Activated CD4-positive, alpha-beta T cell treated with anti-CD3 and anti-CD28 coated beads, Interleukin-2, amount 10 ng/mL, durations not matched to agents 7 days and 5 days (primary cell): ENCODE data around the gene CHRND. TPM values are rescaled to one million over a fixed set of nuclear protein-coding genes. Genes with fewer than 3 reads are reported as not detected.
"Not testable (repeated sequence)": the region's sequence is repeated elsewhere in the genome, so short reads cannot be mapped to it uniquely, and the experiment has no call there.

Experiments used
- CTCF ChIA-PET: fragments of 350-600 bp; sonication (Branson Sonifier 250); formaldehyde crosslinking; loops from one replicate; lab custom pipeline; 2021; ENCODE audit warnings: antibody characterized with exemption; lab: Charles Lee
- POLR2A ChIA-PET: fragments of 350-600 bp; sonication (Branson Sonifier 250); formaldehyde crosslinking; loops from one replicate; lab custom pipeline; 2021; ENCODE audit warnings: antibody characterized with exemption; lab: Charles Lee
- DNase-seq: peaks from one replicate; pipeline ENCODE4 v3.0.0-alpha.2; 2020
- H3K27ac Mint-ChIP-seq: one replicate; pipeline ENCODE4 v1.8.0; 2021; ENCODE audit warnings: mild to moderate bottlenecking, moderate library complexity, mixed read lengths
- H3K27me3 Mint-ChIP-seq: one replicate; pipeline ENCODE4 v1.8.0; 2021; ENCODE audit warnings: mixed read lengths
- H3K36me3 Mint-ChIP-seq: one replicate; pipeline ENCODE4 v1.8.0; 2021; ENCODE audit warnings: low read depth, mixed read lengths
- H3K4me1 Mint-ChIP-seq: one replicate; pipeline ENCODE4 v1.8.0; 2021; ENCODE audit warnings: mixed read lengths
- H3K4me3 Mint-ChIP-seq: one replicate; pipeline ENCODE4 v1.8.0; 2021; ENCODE audit warnings: mild to moderate bottlenecking, moderate library complexity, mixed read lengths
- H3K9me3 Mint-ChIP-seq: one replicate; pipeline ENCODE4 v1.8.0; 2021; ENCODE audit warnings: mixed read lengths
- total RNA-seq, 2 experiments: library from RNA; stranded (reverse); gene quantifications; one replicate each; pipeline ENCODE4 v1.2.3, GENCODE V29; 2021

The CHRND gene
- total RNA-seq, 2 experiments from 2014 or later = not detected

DNA sequence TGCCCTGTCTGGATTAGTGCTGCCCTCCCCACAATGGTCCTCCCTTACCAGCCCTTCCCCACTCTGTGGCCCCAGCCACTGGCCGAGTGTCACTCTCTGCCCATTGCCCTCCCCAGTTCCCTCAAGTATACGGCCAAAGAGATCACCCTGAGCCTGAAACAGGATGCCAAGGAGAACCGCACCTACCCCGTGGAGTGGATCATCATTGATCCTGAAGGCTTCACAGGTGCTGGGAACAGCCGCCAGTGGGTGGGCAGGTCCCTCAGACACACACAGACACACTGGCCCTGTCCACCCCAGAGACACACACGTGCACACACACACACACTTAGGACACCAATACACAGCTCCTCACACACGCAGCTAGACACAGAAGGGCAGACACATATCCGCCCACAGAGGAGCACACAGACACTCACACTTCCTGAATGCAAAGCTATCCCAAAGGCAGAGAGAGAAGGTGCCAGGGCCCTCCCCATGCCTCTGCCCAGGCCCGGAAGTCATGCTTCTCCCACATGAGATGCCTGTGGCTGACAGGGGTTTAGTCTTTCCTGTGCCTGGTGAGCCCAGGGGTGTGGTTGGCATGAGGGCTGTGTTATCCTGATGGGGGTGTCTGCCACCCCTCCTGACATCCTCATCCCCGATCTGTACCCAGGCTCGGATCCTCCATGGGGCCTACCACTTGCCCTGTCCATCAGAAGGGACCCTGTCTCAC, 2.9 kb downstream of the CHRND start:
- Mint-ChIP-seq H3K27me3 (peaks cover 6% of the 10 kb centered on the region), H3K27ac (peak overlapping the region; percentile 22), H3K9me3 (no peaks in the 10 kb centered on the region), H3K4me3 (no peak overlapping the region), H3K36me3 (no peaks in the 10 kb centered on the region), H3K4me1 (peaks cover 15% of the 10 kb centered on the region)
- POLR2A ChIA-PET = no interaction called here
- peak; percentile 15 for DNase-seq
- CTCF ChIA-PET = no interaction called here

DNA sequence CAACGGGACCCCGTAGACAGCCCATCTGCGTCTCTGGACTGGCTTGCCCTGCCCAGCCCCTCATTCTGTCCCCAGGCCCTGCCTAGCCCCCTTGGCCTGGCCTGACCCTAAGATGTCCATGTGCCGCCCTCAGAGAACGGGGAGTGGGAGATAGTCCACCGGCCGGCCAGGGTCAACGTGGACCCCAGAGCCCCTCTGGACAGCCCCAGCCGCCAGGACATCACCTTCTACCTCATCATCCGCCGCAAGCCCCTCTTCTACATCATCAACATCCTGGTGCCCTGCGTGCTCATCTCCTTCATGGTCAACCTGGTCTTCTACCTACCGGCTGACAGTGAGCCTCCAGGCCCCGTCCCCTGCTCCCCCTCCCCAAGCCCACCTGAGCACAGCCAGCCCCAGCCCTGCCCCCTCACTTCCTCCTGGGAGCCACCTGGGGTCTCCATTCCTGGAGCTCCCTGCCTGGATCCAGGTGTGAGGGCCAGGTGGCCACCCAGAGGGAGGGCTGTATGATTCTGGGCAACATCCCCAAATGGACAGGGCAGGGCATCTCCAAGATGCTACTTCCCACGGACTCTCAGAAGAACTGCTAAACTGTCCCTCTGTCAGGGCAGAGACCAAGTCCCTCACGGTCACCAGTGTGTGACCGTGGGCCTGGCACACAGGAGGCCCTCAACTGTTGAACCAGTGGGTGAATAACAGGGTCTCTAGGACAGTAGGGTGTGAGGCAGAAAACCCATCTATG, 4.0 kb downstream of the CHRND start:
- Mint-ChIP-seq H3K4me1 (peaks cover 12% of the 10 kb centered on the region), H3K4me3 (no peak overlapping the region), H3K27ac (no peak overlapping the region), H3K27me3 (no peaks in the 10 kb centered on the region), H3K36me3 (no peaks in the 10 kb centered on the region), H3K9me3 (no peaks in the 10 kb centered on the region)
- ChIA-PET CTCF (interaction anchor here (1.9 kb wide), 1 partner anchor 16 kb away, joined by 9 read pairs; no protein-coding TSS in a partner anchor), POLR2A (no interaction called here)
- no peak for DNase-seq

DNA sequence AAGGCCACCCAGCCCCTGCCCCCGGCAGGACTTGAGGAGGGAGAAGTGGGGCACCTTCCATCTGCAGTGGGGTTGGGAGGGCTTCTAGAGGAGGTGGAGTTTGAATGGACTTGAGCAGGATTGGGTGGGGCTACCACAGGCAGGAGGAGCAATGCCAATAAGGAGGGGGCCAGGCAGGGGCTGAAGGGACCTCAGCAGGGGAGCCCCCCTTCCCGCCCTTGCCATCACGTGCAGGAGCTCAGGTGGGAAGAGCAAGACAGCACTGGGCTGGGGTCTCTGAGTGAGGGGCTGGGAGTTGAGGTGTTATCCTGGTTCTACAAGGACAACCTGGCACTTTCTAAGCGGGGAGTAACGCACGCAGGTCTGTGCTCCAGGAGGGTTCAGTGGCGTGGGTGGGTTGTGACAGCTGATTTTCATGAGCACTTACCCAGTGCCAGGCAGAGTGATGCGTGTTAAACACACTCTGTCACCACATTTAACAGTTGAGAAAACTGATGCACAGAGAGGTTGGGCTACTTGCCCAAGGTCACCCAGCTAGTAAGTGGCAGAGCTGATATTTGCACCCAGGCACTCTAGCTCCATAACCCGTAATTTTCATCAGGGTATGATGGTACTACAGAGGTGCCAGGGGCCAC, 4.8 kb downstream of the CHRND start:
- CTCF ChIA-PET = interaction anchor here (1.9 kb wide), 1 partner anchor 16 kb away, joined by 9 read pairs; no protein-coding TSS in a partner anchor
- peaks cover 12% of the 10 kb centered on the region for H3K4me1 Mint-ChIP-seq
- POLR2A ChIA-PET = no interaction called here

DNA sequence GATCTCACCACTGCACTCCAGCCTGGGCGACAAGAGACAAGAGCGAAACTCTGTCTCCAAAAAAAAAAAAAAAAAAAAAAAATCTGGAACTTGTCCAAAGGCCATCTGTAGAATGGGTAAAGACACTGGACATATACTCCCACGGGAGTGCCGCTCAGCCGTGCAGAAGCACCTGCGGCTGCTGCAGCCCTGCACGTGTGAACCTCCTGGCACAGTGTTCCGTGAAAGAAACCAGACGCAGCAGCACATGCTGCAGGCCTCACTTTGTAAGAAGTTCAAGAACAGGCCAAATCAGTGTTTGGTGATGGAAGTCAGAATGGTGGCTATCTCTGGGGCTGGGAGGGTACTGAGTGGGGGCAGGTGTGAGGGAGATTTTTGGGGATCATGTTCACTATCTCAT, 6.5 kb downstream of the CHRND start:
- ChIA-PET POLR2A (no interaction called here), CTCF (interaction anchor here (1.9 kb wide), 1 partner anchor 14 kb away, joined by 9 read pairs; no protein-coding TSS in a partner anchor)
- Mint-ChIP-seq H3K9me3 (peaks cover 8% of the 10 kb centered on the region), H3K27me3 (no peaks in the 10 kb centered on the region), H3K27ac (no peak overlapping the region), H3K36me3 (no peaks in the 10 kb centered on the region), H3K4me3 (no peak overlapping the region), H3K4me1 (peaks cover 12% of the 10 kb centered on the region)
- DNase-seq = no peak

More for the DNA sequence above, 4.8 kb downstream of the CHRND start:
- Mint-ChIP-seq H3K9me3 (no peaks in the 10 kb centered on the region), H3K27ac (no peak overlapping the region), H3K27me3 (no peaks in the 10 kb centered on the region), H3K4me3 (no peak overlapping the region), H3K36me3 (no peaks in the 10 kb centered on the region)
- DNase-seq = no peak

DNA sequence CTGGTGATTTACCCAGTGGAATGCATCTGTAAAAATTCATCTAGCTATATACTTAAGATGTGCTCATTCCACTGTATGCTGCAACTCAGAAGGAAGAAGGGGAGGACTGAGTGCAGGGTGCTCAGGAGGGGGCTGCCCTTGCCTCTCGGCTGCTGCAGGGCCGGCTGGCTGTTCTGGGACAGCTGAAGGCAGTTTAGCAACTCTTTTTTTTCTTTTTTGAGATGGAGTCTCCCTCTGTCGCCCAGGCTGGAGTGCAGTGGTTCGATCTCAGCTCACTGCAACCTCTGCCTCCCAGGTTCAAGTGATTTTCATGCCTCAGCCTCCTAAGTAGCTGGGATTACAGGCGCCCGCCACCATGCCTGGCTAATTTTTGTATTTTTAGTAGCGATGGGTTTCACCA, 6.9 kb downstream of the CHRND start:
- H3K27me3 Mint-ChIP-seq, H3K4me3 Mint-ChIP-seq, H3K27ac Mint-ChIP-seq, CTCF ChIA-PET, H3K9me3 Mint-ChIP-seq, H3K36me3 Mint-ChIP-seq, POLR2A ChIA-PET, DNase-seq: not testable (repeated sequence)
- H3K4me1 Mint-ChIP-seq = peaks cover 12% of the 10 kb centered on the region

DNA sequence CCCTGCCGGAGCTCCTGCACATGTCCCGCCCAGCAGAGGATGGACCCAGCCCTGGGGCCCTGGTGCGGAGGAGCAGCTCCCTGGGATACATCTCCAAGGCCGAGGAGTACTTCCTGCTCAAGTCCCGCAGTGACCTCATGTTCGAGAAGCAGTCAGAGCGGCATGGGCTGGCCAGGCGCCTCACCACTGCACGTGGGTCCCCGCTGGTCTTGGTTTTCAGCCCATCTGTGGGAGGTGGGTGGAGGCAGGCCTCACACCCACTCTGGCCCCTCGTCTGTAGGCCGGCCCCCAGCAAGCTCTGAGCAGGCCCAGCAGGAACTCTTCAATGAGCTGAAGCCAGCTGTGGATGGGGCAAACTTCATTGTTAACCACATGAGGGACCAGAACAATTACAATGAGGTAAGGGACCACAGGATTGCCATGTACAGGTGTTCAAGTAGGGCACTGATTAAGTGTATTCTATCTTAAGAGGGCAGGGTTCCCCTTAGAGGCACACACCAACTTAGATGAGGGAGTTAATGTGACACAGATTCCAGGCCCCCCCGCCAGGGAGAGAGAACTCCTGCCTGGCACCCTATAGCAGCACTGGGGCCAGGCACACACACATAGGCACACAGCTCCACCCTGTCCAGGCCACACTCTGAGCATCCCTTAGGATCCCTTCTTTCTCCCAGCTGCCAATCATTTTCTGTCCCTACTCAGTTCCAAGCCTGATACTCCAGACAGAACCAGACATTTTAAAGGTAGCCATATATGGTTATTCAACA, 8.2 kb downstream of the CHRND start:
- CTCF ChIA-PET = interaction anchor here (1.5 kb wide), 1 partner anchor 11 kb away, joined by 3 read pairs; no protein-coding TSS in a partner anchor
- Mint-ChIP-seq H3K4me3 (no peak overlapping the region), H3K4me1 (peaks cover 6% of the 10 kb centered on the region), H3K27me3 (peaks cover 5% of the 10 kb centered on the region), H3K36me3 (no peaks in the 10 kb centered on the region), H3K27ac (no peak overlapping the region), H3K9me3 (peaks cover 8% of the 10 kb centered on the region)
- POLR2A ChIA-PET = no interaction called here
- no peak for DNase-seq

DNA sequence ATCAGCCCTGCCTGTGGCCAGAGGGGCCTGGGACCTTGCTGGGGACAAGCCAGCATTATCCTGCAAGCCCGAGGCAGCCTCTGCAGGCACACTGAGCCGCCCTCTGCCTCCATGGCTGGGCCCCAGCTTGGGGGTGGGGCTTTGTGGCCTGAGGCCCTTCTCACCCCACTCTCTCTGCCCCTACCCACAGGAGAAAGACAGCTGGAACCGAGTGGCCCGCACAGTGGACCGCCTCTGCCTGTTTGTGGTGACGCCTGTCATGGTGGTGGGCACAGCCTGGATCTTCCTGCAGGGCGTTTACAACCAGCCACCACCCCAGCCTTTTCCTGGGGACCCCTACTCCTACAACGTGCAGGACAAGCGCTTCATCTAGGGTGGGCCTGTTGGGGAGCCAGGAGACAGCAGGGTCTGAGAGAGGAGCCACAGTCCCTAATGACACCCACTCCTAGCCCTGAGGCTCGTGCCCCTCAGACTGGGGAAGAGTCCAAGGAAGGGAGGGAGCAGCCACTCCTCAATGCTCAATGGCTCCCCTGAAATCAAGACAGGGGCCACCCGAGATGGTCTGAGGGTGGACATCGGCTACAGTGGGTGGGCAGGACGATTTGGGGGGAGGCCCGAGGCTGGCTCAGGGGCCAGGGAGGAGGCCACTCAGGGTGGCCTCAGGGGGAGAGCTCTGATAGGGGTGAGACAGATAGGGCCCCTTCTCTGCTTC, 9.1 kb downstream of the CHRND start:
- peaks cover 8% of the 10 kb centered on the region for H3K9me3 Mint-ChIP-seq
- peaks cover 4% of the 10 kb centered on the region for H3K4me1 Mint-ChIP-seq
- H3K27me3 Mint-ChIP-seq = peaks cover 5% of the 10 kb centered on the region
- CTCF ChIA-PET = interaction anchor here (1.5 kb wide), 1 partner anchor 10 kb away, joined by 3 read pairs; no protein-coding TSS in a partner anchor
- no peak for DNase-seq
- POLR2A ChIA-PET = no interaction called here
- no peak overlapping the region for H3K27ac Mint-ChIP-seq
- H3K4me3 Mint-ChIP-seq = no peak overlapping the region
- H3K36me3 Mint-ChIP-seq = no peaks in the 10 kb centered on the region

DNA sequence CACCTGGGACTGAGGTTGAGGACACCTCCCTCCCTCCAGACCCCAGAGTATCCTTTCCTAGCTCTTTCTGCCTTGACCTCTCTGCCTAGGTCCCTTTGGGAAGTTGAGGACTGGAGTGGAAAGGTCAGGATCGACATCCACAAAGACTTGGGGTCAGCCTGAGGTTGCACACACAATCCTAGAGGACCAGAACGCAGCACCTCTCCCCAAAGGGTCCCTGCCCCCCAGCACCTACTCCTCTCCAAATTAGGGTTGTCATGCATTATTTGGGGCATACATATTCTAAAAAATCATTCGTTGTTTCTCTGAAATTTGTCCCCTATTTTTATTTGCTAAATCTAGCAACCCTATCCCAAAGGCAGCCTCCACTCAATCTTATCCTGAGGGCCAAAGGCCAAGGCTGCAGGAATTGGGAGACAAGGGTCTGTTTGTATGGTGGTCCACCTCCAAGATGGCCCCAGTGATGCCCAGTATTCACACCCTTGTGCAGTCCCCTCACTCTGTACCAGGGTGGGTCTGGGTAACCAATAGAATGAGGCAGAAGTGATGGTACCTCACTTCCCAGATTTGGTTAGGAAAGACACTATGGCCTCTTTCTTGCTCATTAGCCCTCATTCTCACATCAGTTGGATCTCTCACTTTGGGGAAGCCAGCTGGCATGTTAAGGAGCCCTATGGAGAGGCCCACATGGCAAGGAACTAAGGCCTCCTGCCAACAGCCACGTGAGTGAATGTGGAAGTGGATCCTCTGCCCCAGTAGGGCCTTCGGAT, 10.0 kb downstream of the CHRND start:
- POLR2A ChIA-PET = no interaction called here
- DNase-seq = no peak
- peaks cover 4% of the 10 kb centered on the region for H3K4me1 Mint-ChIP-seq
- H3K9me3 Mint-ChIP-seq = peaks cover 8% of the 10 kb centered on the region
- H3K4me3 Mint-ChIP-seq = no peak overlapping the region
- CTCF ChIA-PET = no interaction called here
- no peak overlapping the region for H3K27ac Mint-ChIP-seq
- peaks cover 5% of the 10 kb centered on the region for H3K27me3 Mint-ChIP-seq
- no peaks in the 10 kb centered on the region for H3K36me3 Mint-ChIP-seq

DNA sequence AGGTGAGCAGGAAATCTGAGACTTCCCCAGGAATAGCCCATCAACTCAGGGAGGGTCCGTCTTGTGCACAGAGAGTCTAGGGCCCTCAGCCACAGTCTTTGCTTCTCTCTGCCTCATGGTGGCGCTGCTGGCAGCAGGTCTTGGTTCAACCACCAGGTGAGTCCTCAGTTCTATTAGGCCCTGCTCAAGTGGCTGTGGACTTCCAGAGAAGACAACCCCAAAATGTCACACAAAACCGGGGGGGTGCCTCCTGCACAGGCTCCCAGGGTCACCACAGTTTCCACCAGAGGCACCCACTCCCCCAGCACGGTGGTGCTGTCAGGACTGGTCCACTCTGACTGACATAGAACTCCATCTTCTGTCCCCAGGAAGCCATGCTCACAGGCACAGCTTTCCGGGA, 11.1 kb downstream of the CHRND start:
- DNase-seq = no peak
- H3K27me3 Mint-ChIP-seq = peaks cover 5% of the 10 kb centered on the region
- no peak overlapping the region for H3K27ac Mint-ChIP-seq
- no peak overlapping the region for H3K4me3 Mint-ChIP-seq
- peaks cover 4% of the 10 kb centered on the region for H3K4me1 Mint-ChIP-seq
- POLR2A ChIA-PET = no interaction called here
- no peaks in the 10 kb centered on the region for H3K36me3 Mint-ChIP-seq
- peaks cover 8% of the 10 kb centered on the region for H3K9me3 Mint-ChIP-seq
- CTCF ChIA-PET = no interaction called here

DNA sequence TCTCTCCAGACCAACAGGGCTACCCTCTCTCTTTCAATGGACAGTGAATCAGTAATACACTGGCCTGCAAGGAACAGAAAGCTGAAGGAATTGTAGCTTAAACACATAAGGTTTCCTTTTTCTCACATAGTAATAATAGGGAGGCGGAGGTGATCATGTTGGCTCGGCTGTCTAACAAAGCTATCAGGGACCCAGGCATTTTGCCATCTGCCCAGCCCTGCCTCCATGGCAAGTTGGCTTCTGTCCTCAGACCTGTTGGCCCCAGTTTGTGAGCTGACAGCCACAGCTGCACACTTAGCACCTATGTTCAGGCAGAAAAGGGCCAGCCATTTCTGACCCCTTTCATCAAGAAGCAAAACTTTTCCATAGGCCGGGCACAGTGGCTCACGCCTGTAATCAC, 11.5 kb downstream of the CHRND start:
- DNase-seq = no peak
- H3K4me3 Mint-ChIP-seq = no peak overlapping the region
- ChIA-PET POLR2A (no interaction called here), CTCF (interaction anchor here (3.0 kb wide), 1 partner anchor 13 kb away, joined by 8 read pairs; the partner anchor contains the start of genes EIF4E2 and TIGD1)
- peaks cover 4% of the 10 kb centered on the region for H3K4me1 Mint-ChIP-seq
- H3K27ac Mint-ChIP-seq = no peak overlapping the region
- H3K27me3 Mint-ChIP-seq = peaks cover 5% of the 10 kb centered on the region
- H3K36me3 Mint-ChIP-seq = no peaks in the 10 kb centered on the region
- H3K9me3 Mint-ChIP-seq = peaks cover 8% of the 10 kb centered on the region

DNA sequence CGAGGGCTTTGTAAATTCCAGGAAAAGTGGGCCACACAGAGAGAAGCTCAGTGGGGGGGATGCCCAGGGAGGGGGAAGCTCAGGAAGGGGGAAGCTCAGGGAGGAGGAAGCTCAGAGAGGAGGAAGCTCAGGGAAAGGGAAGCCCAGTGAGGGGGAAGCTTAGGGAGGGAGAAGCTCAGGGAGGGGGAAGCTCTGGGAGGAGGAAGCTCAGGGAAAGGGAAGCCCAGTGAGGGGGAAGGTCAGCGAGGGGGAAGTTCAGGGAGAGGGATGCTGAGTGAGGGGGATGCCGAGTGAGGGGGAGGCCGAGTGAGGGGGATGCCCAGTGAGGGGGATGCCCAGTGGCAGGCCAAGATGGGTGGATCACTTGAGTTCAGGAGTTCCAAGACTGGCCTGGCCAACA, 12.7 kb downstream of the CHRND start:
- DNase-seq = no peak
- Mint-ChIP-seq H3K9me3 (peaks cover 8% of the 10 kb centered on the region), H3K27me3 (peaks cover 5% of the 10 kb centered on the region), H3K27ac (peak overlapping the region; percentile 58), H3K4me1 (peaks cover 4% of the 10 kb centered on the region), H3K36me3 (no peaks in the 10 kb centered on the region), H3K4me3 (no peak overlapping the region)
- CTCF ChIA-PET = interaction anchor here (0.6 to 3.0 kb wide), 5 partner anchors 12 to 1501 kb away, joined by 3 to 8 read pairs (median 4); partner anchors contain the start of genes C2orf72, EIF4E2 and TIGD1
- POLR2A ChIA-PET = no interaction called here
